Measurements from ENCODE around the gene NHLRC4. TPM values are rescaled to one million over a fixed set of nuclear protein-coding genes. Genes with fewer than 3 reads are reported as not detected.

The NHLRC4 gene
- total and polyA plus RNA-seq, 9 of the 15 experiments (the other 6 are each of a cell fraction or from before 2014, with no cell fraction given), result 0.24 to 3.7 (median 1.3) TPM; not detected in 2

DNA sequence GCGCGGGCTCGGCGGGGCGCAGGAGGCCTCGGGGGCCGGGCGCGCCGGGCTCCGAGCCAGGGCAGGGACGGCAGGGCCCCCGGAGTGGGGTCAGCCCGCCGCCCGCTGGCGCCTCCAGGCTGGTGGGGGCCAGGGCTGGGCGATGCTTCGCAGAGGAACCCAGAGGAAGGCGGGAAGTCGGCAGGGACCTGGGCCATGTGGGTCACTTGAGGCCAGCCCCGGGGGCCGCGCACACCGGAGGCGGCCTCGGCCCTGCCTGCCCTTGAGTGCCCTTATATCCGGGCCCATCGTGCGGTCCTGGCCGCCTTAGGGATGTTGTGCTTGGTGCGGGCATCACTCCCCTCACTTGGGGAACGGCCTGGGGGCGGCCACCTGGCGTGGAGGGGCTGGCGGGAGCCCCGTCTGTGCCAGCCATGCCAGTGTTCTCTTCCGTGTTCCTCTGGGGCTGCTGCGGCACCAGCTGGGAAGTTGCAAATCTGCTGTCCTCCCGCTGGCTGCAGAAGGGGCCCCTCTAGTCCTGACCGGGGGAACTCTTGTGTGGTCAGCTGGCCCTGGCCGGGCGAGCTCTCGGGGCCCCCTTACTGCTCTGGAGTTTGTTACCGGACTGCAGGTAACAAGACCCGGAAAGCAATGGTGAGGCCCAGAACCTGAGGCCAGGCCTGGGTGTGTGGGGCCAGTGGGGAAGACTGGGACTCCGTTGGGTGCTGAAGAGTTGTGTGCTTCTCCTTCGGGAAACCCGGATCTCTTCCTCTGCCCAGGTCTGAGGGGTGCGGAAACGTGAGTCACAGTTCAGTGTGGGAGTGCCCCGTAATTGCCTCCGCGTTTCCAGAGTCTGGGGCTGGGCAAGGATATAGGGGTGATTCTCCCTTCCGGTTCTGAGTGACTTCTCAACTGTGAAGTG is 38.4 kb upstream of the NHLRC4 start (continued):
- TF ChIP-seq GATAD2B (IDR thresholded peaks at IDR 0.05; ENCODE audit: borderline replicate concordance) (no peak), CBX2 (IDR thresholded peaks at IDR 0.05; ENCODE audit: insufficient read depth, low read length, poor library complexity, severe bottlenecking) (no peak), SMAD3 (CRISPR knock-in tag; conservative IDR thresholded peaks at IDR 0.05) (no peak), ZNF695 (CRISPR knock-in tag; IDR thresholded peaks at IDR 0.05) (no peak), KLF10 (CRISPR knock-in tag; IDR thresholded peaks at IDR 0.05) (no peak), PHF8 (IDR thresholded peaks at IDR 0.05; ENCODE audit: borderline replicate concordance, low read length) (peak; percentile 30; the same call in 1 of the 2 replicates), SMAD2 (IDR thresholded peaks at IDR 0.05; ENCODE audit: low read depth, low read length) (no peak), ZFX (CRISPR knock-in tag; IDR thresholded peaks at IDR 0.05) (peak; percentile 13; the same call in 1 of the 2 replicates), TGIF2 (CRISPR knock-in tag; IDR thresholded peaks at IDR 0.05) (no peak), RNF2 (IDR thresholded peaks at IDR 0.05) (no peak), DNMT1 (IDR thresholded peaks at IDR 0.05) (no peak), CBX3 (IDR thresholded peaks at IDR 0.05; ENCODE audit: borderline replicate concordance in 1 of 2, low read length in 2 of 2) (no peak), XRCC5 (IDR thresholded peaks at IDR 0.05; ENCODE audit: low read depth, low read length) (no peak), TBL1XR1 (IDR thresholded peaks at IDR 0.05; ENCODE audit: low read length in 2 of 2) (no peak), PML (IDR thresholded peaks at IDR 0.05; ENCODE audit: low read length) (no peak)
- TF ChIP-seq, protein P1, sequence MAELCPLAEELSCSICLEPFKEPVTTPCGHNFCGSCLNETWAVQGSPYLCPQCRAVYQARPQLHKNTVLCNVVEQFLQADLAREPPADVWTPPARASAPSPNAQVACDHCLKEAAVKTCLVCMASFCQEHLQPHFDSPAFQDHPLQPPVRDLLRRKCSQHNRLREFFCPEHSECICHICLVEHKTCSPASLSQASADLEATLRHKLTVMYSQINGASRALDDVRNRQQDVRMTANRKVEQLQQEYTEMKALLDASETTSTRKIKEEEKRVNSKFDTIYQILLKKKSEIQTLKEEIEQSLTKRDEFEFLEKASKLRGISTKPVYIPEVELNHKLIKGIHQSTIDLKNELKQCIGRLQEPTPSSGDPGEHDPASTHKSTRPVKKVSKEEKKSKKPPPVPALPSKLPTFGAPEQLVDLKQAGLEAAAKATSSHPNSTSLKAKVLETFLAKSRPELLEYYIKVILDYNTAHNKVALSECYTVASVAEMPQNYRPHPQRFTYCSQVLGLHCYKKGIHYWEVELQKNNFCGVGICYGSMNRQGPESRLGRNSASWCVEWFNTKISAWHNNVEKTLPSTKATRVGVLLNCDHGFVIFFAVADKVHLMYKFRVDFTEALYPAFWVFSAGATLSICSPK (IDR thresholded peaks at IDR 0.05; ENCODE audit: borderline replicate concordance), result no peak
- TF ChIP-seq, protein P2, sequence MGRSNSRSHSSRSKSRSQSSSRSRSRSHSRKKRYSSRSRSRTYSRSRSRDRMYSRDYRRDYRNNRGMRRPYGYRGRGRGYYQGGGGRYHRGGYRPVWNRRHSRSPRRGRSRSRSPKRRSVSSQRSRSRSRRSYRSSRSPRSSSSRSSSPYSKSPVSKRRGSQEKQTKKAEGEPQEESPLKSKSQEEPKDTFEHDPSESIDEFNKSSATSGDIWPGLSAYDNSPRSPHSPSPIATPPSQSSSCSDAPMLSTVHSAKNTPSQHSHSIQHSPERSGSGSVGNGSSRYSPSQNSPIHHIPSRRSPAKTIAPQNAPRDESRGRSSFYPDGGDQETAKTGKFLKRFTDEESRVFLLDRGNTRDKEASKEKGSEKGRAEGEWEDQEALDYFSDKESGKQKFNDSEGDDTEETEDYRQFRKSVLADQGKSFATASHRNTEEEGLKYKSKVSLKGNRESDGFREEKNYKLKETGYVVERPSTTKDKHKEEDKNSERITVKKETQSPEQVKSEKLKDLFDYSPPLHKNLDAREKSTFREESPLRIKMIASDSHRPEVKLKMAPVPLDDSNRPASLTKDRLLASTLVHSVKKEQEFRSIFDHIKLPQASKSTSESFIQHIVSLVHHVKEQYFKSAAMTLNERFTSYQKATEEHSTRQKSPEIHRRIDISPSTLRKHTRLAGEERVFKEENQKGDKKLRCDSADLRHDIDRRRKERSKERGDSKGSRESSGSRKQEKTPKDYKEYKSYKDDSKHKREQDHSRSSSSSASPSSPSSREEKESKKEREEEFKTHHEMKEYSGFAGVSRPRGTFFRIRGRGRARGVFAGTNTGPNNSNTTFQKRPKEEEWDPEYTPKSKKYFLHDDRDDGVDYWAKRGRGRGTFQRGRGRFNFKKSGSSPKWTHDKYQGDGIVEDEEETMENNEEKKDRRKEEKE (IDR thresholded peaks at IDR 0.05; ENCODE audit: borderline replicate concordance in 1 of 2, control insufficient read depth in 1 of 2, low read depth in 2 of 2, low read length in 1 of 2), result no peak
- TF ChIP-seq, protein P3, sequence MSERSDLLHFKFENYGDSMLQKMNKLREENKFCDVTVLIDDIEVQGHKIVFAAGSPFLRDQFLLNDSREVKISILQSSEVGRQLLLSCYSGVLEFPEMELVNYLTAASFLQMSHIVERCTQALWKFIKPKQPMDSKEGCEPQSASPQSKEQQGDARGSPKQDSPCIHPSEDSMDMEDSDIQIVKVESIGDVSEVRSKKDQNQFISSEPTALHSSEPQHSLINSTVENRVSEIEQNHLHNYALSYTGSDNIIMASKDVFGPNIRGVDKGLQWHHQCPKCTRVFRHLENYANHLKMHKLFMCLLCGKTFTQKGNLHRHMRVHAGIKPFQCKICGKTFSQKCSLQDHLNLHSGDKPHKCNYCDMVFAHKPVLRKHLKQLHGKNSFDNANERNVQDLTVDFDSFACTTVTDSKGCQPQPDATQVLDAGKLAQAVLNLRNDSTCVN (CRISPR knock-in tag; IDR thresholded peaks at IDR 0.05), result no peak
- TF ChIP-seq, protein P4, sequence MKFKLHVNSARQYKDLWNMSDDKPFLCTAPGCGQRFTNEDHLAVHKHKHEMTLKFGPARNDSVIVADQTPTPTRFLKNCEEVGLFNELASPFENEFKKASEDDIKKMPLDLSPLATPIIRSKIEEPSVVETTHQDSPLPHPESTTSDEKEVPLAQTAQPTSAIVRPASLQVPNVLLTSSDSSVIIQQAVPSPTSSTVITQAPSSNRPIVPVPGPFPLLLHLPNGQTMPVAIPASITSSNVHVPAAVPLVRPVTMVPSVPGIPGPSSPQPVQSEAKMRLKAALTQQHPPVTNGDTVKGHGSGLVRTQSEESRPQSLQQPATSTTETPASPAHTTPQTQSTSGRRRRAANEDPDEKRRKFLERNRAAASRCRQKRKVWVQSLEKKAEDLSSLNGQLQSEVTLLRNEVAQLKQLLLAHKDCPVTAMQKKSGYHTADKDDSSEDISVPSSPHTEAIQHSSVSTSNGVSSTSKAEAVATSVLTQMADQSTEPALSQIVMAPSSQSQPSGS (CRISPR knock-in tag; IDR thresholded peaks at IDR 0.05), result peak; percentile 50; the same call in 1 of the 2 replicates
